H1 (cell line): ENCODE results near the gene TRAPPC12. TPM values are rescaled to one million over a fixed set of nuclear protein-coding genes. Genes with fewer than 3 reads are reported as not detected.

Experiments
- CTCF ChIA-PET: fragments of 300-600 bp; sonication (Branson Sonifier 250); formaldehyde crosslinking; loops from one replicate; lab custom pipeline; 2021; ENCODE audit not compliant: partially characterized antibody; lab: Charles Lee
- POLR2A ChIA-PET: fragments of 300-600 bp; sonication (Branson Sonifier 250); formaldehyde crosslinking; loops from one replicate; lab custom pipeline; 2021; ENCODE audit warnings: inconsistent platforms; ENCODE audit not compliant: partially characterized antibody; lab: Charles Lee
- DNase-seq, 2 experiments: peaks; one replicate each; pipeline versions ENCODE4 v3.0.0 to v3.0.0-alpha.2; 2010 to 2022; ENCODE audit warnings: low spot score in 2 of 2, low read depth in 1 of 2, mixed read lengths in 1 of 2
- FAIRE-seq: peaks from 2 replicates; lab custom pipeline; 2011; peaks lifted over from hg19 to GRCh38; lab: Jason Lieb, UNC
- H2AFZ ChIP-seq: 2 replicates; pipeline ENCODE4 v1.8.1; 2012; ENCODE audit warnings: low read length, inconsistent platforms
- H2AK5ac ChIP-seq: 2 replicates; pipeline ENCODE4 v1.6.1; 2013; ENCODE audit warnings: low read depth, low read length
- H2BK120ac ChIP-seq: replicated peaks from 2 replicates; pipeline ENCODE3; 2013; ENCODE audit warnings: low read depth, low read length, inconsistent platforms
- H2BK12ac ChIP-seq: 2 replicates; pipeline ENCODE4 v1.6.1; 2013; ENCODE audit warnings: low read depth, low read length
- H2BK15ac ChIP-seq: 2 replicates; pipeline ENCODE4 v1.6.1; 2013; ENCODE audit warnings: low read length
- H2BK20ac ChIP-seq: 2 replicates; pipeline ENCODE4 v1.6.1; 2013; ENCODE audit warnings: low read length
- H2BK5ac ChIP-seq: 2 replicates; pipeline ENCODE4 v1.6.1; 2013; ENCODE audit warnings: low read depth, low read length
- H3K14ac ChIP-seq: 2 replicates; pipeline ENCODE4 v1.6.1; 2013; ENCODE audit warnings: inconsistent platforms; ENCODE audit not compliant: insufficient read length
- H3K18ac ChIP-seq: 2 replicates; pipeline ENCODE4 v1.6.1; 2013; ENCODE audit warnings: low read length; ENCODE audit errors: extremely low read depth
- H3K23ac ChIP-seq: 2 replicates; pipeline ENCODE4 v1.6.1; 2013; ENCODE audit warnings: inconsistent platforms; ENCODE audit not compliant: insufficient read length
- H3K23me2 ChIP-seq: 2 replicates; pipeline ENCODE4 v1.6.1; 2013; ENCODE audit warnings: low read depth, low read length
- H3K27ac ChIP-seq: 2 replicates; pipeline ENCODE4 v1.6.1; 2011; ENCODE audit warnings: low read depth, low read length, inconsistent platforms
- H3K27me3 ChIP-seq, 4 experiments: replicated peaks in 1 of 4; 1 replicate in 1 of 4; 2 replicates in 3 of 4; pipeline versions ENCODE4 v1.6.1 to v1.8.1; 2011 to 2013; ENCODE audit warnings: low read length in 3 of 4, mild to moderate bottlenecking in 3 of 4, inconsistent platforms in 2 of 4, mixed read lengths in 2 of 4, moderate library complexity in 1 of 4; ENCODE audit not compliant: control insufficient read depth in 3 of 4, insufficient read depth in 3 of 4; ENCODE audit errors: extremely low read depth in 1 of 4
- H3K36me3 ChIP-seq, 4 experiments: 2 replicates each; pipeline versions ENCODE4 v1.6.1 to v1.8.1; 2011 to 2013; ENCODE audit warnings: mild to moderate bottlenecking in 4 of 4, low read length in 3 of 4, moderate library complexity in 2 of 4, control low read depth in 1 of 4, inconsistent platforms in 1 of 4; ENCODE audit not compliant: insufficient read depth in 4 of 4, control insufficient read depth in 2 of 4
- H3K4ac ChIP-seq: replicated peaks from 2 replicates; pipeline ENCODE3; 2013; ENCODE audit warnings: low read length, low read depth, mixed read lengths, inconsistent platforms; ENCODE audit not compliant: insufficient read length
- H3K4me1 ChIP-seq, 4 experiments: replicated peaks in 1 of 4; 1 replicate in 1 of 4; 2 replicates in 3 of 4; pipeline versions ENCODE4 v1.6.1 to v1.8.1; 2011 to 2013; ENCODE audit warnings: low read length in 3 of 4, inconsistent platforms in 2 of 4, mixed read lengths in 1 of 4; ENCODE audit not compliant: insufficient read depth in 4 of 4, control insufficient read depth in 3 of 4
- H3K4me2 ChIP-seq, 2 experiments: 2 replicates each; pipeline versions ENCODE4 v1.6.1 to v1.8.1; 2011 to 2013; ENCODE audit warnings: low read depth in 2 of 2, low read length in 2 of 2, control low read depth in 1 of 2, inconsistent platforms in 1 of 2, mild to moderate bottlenecking in 1 of 2; ENCODE audit not compliant: insufficient read depth in 1 of 2
- H3K4me3 ChIP-seq, 4 experiments: fragments of 200-600, 300-600 bp in 1 of 4; sonication (generic), shearing (Covaris generic), sonication (Bioruptor Twin) in 1 of 4; 2 replicates each; pipeline versions ENCODE4 v1.5.1 to v1.8.1; 2011 to 2016; ENCODE audit warnings: low read length in 4 of 4, low read depth in 3 of 4, control low read depth in 2 of 4, inconsistent platforms in 2 of 4, mild to moderate bottlenecking in 2 of 4, mixed read lengths in 1 of 4, moderate library complexity in 1 of 4; ENCODE audit not compliant: insufficient read depth in 2 of 4; ENCODE audit errors: extremely low read depth in 1 of 4
- H3K56ac ChIP-seq: replicated peaks from 2 replicates; pipeline ENCODE3; 2013; ENCODE audit warnings: low read depth, mild to moderate bottlenecking, mixed read lengths, low read length, inconsistent platforms; ENCODE audit not compliant: insufficient read length
- H3K79me1 ChIP-seq: 2 replicates; pipeline ENCODE4 v1.6.1; 2013; ENCODE audit warnings: low read depth, low read length, control low read depth
- H3K79me2 ChIP-seq, 2 experiments: 2 replicates each; pipeline versions ENCODE4 v1.6.1 to v1.8.1; 2012 to 2013; ENCODE audit warnings: low read length in 2 of 2, mild to moderate bottlenecking in 2 of 2, inconsistent platforms in 1 of 2; ENCODE audit not compliant: insufficient read depth in 2 of 2, control insufficient read depth in 1 of 2
- H3K9ac ChIP-seq, 4 experiments: replicated peaks in 1 of 4; 1 replicate in 1 of 4; 2 replicates in 3 of 4; pipeline versions ENCODE4 v1.6.1 to v1.8.1; 2011 to 2013; ENCODE audit warnings: low read depth in 3 of 4, low read length in 3 of 4, control low read depth in 2 of 4, mild to moderate bottlenecking in 2 of 4, moderate library complexity in 2 of 4, inconsistent platforms in 1 of 4; ENCODE audit errors: extremely low read depth in 1 of 4
- H3K9me3 ChIP-seq, 2 experiments: 2 replicates each; pipeline versions ENCODE4 v1.6.1 to v1.8.1; 2012 to 2013; ENCODE audit warnings: mild to moderate bottlenecking in 2 of 2, moderate library complexity in 2 of 2, control low read depth in 1 of 2, inconsistent platforms in 1 of 2, low read depth in 1 of 2, low read length in 1 of 2, mixed read lengths in 1 of 2; ENCODE audit not compliant: insufficient read depth in 2 of 2
- H4K20me1 ChIP-seq, 2 experiments: replicated peaks in 1 of 2; 2 replicates each; pipeline versions ENCODE3 to v1.8.1; 2011 to 2013; ENCODE audit warnings: inconsistent platforms in 2 of 2, low read length in 2 of 2, mild to moderate bottlenecking in 1 of 2; ENCODE audit not compliant: insufficient read depth in 2 of 2, control insufficient read depth in 1 of 2
- H4K5ac ChIP-seq: 2 replicates; pipeline ENCODE4 v1.6.1; 2013; ENCODE audit warnings: low read length, low read depth, mixed read lengths, inconsistent platforms; ENCODE audit not compliant: insufficient read length
- H4K8ac ChIP-seq: 2 replicates; pipeline ENCODE4 v1.8.0; 2013; ENCODE audit warnings: mild to moderate bottlenecking, moderate library complexity, low read length, inconsistent platforms; ENCODE audit not compliant: insufficient read depth; ENCODE audit errors: extremely low read depth
- H4K91ac ChIP-seq: replicated peaks from 2 replicates; pipeline ENCODE3; 2013; ENCODE audit warnings: low read length, mixed read lengths, inconsistent platforms; ENCODE audit not compliant: insufficient read length
- BRCA1 ChIP-seq: IDR thresholded peaks from 2 replicates; pipeline ENCODE4 v1.6.1; 2012; ENCODE audit warnings: low read depth, low read length, improper control_type of control experiment
- CEBPB ChIP-seq: IDR thresholded peaks from 2 replicates; pipeline ENCODE4 v1.6.1; 2012; ENCODE audit warnings: low read depth, low read length
- MAX ChIP-seq: IDR thresholded peaks from 2 replicates; pipeline ENCODE4 v1.6.1; 2012; ENCODE audit warnings: inconsistent platforms
- RAD21 ChIP-seq, 2 experiments: IDR thresholded peaks in 1 of 2; conservative IDR thresholded peaks in 1 of 2; 2 replicates each; pipeline ENCODE4 v1.6.1; 2011; ENCODE audit warnings: low read depth in 2 of 2, low read length in 2 of 2, improper control_type of control experiment in 1 of 2, inconsistent platforms in 1 of 2, mild to moderate bottlenecking in 1 of 2, moderate library complexity in 1 of 2
- RXRA ChIP-seq: IDR thresholded peaks from 2 replicates; pipeline ENCODE4 v1.6.1; 2011; ENCODE audit warnings: low read depth, mild to moderate bottlenecking, low read length, moderate library complexity; ENCODE audit not compliant: insufficient read depth
- SP4 ChIP-seq: IDR thresholded peaks from 2 replicates; pipeline ENCODE4 v1.6.1; 2012; ENCODE audit warnings: low read length, inconsistent platforms
- TEAD4 ChIP-seq: IDR thresholded peaks from 2 replicates; pipeline ENCODE4 v1.6.1; 2012; ENCODE audit warnings: low read depth, low read length, inconsistent platforms, mixed read lengths
- WGBS, 2 experiments: shearing (Covaris generic) in 1 of 2; methylation state at CpG; one replicate each; pipeline versions ENCODE4 v1.1.6 to v1.1.7; 2013 to 2015; ENCODE audit warnings: low lambda C conversion rate in 2 of 2, mixed read lengths in 2 of 2, inconsistent platforms in 1 of 2, low coverage in 1 of 2, missing lambda C conversion rate in 1 of 2; ENCODE audit not compliant: insufficient replicate concordance in 2 of 2, insufficient coverage in 1 of 2, insufficient read length in 1 of 2; ENCODE audit errors: extremely low coverage in 1 of 2, missing lambda C conversion rate in 1 of 2; 5-methylcytosine and 5-hydroxymethylcytosine counted together
- polyA plus RNA-seq, 7 experiments: library from polyadenylated mRNA; depleted of rRNA in 3 of 7; stranded (reverse) in 5 of 7; unstranded in 2 of 7; fragments of >200 nt in 5 of 7; fragments of 200-250 nt in 2 of 7; gene quantifications; 1 replicate in 5 of 7; 2 replicates in 1 of 7; 4 replicates in 1 of 7; pipeline versions ENCODE4 v1.2.1 to v1.2.3, GENCODE V29; 2011 to 2013; ENCODE audit warnings: missing spikeins in 2 of 7, mixed read lengths in 2 of 7
- total RNA-seq: library from RNA; stranded (reverse); fragmentation: NEBNext Ultra II Directional; extraction: Animal tissue kit (Norgen Biotek cat#: 25700); gene quantifications from 2 replicates; pipeline ENCODE4 v1.2.1, GENCODE V29; 2021
- TF ChIP-seq, protein P1 (sequence below), 3 experiments: IDR thresholded peaks; 1 replicate in 2 of 3; 2 replicates in 1 of 3; pipeline versions ENCODE4 v1.5.1 to v1.6.1; 2011; ENCODE audit warnings: low read length in 3 of 3, mild to moderate bottlenecking in 3 of 3, inconsistent platforms in 2 of 3, low read depth in 1 of 3, moderate library complexity in 1 of 3; ENCODE audit not compliant: insufficient read depth in 1 of 3; ENCODE audit errors: control extremely low read depth in 1 of 3

Gene TRAPPC12
- total and polyA plus RNA-seq, 2 of the 8 experiments (the other 6 are each of a cell fraction or from before 2014, with no cell fraction given) = 35.0 to 67.3 TPM

- Histone ChIP-seq H3K23me2 (no peaks in the 10 kb centered on the region), H4K5ac (no peak overlapping the region), H3K27ac (no peak overlapping the region), H3K18ac (peak overlapping the region; percentile 63; the same call in 1 of the 2 replicates), H2BK120ac (no peak overlapping the region), H3K14ac (no peak overlapping the region), H3K56ac (no peak overlapping the region), H4K8ac (no peak overlapping the region), H4K91ac (no peak overlapping the region), H3K23ac (no peak overlapping the region), H3K27me3 (no peaks in the 10 kb centered on the region), H3K9me3 (no peaks in the 10 kb centered on the region), H3K4me3 (no peak overlapping the region), H2AK5ac (no peak overlapping the region), H3K4me2 (no peak overlapping the region), H3K9ac (no peak overlapping the region), H2AFZ (no peak overlapping the region), H3K4ac (no peak overlapping the region), H2BK20ac (no peak overlapping the region), H3K79me2 (no peaks in the 10 kb centered on the region), H4K20me1 (peaks cover 0 to 7% of the 10 kb centered on the region in 2 experiments), H3K79me1 (0 out of 2 replicates have a peak, but pooled peaks cover 2% of the 10 kb centered on the region), H3K36me3 (peaks cover 0 to 28% (median 18%) of the 10 kb centered on the region in 4 experiments; a peak in 7 of 8 replicates), H2BK5ac (no peak overlapping the region), H2BK15ac (no peak overlapping the region), H3K4me1 (no peaks in the 10 kb centered on the region), H2BK12ac (no peak overlapping the region)
- ChIA-PET CTCF (interaction anchor here (0.6 to 9.3 kb wide), 58 partner anchors 10 to 1575 kb away, joined by 3 to 123 read pairs (median 4); no protein-coding TSS in a partner anchor), POLR2A (interaction anchor here (0.8 to 1.6 kb wide), 6 partner anchors 9 to 228 kb away, joined by 3 to 4 read pairs (median 4); no protein-coding TSS in a partner anchor)
- WGBS, 2 experiments = 63% methylated on average over 19 of the region's 19 CpGs; no CpG with 5 or more reads in 1 of the 2 experiments
- DNase-seq = peak; percentile 38 to 98
- TF ChIP-seq, protein P1, sequence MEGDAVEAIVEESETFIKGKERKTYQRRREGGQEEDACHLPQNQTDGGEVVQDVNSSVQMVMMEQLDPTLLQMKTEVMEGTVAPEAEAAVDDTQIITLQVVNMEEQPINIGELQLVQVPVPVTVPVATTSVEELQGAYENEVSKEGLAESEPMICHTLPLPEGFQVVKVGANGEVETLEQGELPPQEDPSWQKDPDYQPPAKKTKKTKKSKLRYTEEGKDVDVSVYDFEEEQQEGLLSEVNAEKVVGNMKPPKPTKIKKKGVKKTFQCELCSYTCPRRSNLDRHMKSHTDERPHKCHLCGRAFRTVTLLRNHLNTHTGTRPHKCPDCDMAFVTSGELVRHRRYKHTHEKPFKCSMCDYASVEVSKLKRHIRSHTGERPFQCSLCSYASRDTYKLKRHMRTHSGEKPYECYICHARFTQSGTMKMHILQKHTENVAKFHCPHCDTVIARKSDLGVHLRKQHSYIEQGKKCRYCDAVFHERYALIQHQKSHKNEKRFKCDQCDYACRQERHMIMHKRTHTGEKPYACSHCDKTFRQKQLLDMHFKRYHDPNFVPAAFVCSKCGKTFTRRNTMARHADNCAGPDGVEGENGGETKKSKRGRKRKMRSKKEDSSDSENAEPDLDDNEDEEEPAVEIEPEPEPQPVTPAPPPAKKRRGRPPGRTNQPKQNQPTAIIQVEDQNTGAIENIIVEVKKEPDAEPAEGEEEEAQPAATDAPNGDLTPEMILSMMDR (IDR thresholded peaks at IDR 0.05; ENCODE audit: control extremely low read depth in 1 of 3, insufficient read depth in 1 of 3, low read depth in 1 of 3, low read length in 3 of 3) = peak; percentile 74 to 99 (median 98)
- TF ChIP-seq SP4 (no peak), MAX (0 out of 2 replicates have a peak, but pooled peaks have one; percentile 40), RAD21 (IDR thresholded peaks at IDR 0.05 in 1 of 2, conservative IDR thresholded peaks at IDR 0.05 in 1 of 2; ENCODE audit: low read depth in 2 of 2, low read length in 2 of 2) (peak; percentile 52 to 65; a peak in 3 of 4 replicates), RXRA (no peak), CEBPB (no peak), BRCA1 (no peak), TEAD4 (peak; percentile 49; the same call in 1 of the 2 replicates)
- peak; percentile 24 for FAIRE-seq
Observed at GRCh38 chr2:3423492-3424170, 44.1 kb downstream of the TRAPPC12 start.
